GM10266 (cell line): ENCODE results near the gene MASP1.

Experiments used
- DNase-seq: peaks from one replicate; pipeline ENCODE4 v3.0.0; 2012; ENCODE audit errors: extremely low spot score
- CTCF ChIP-seq: IDR thresholded peaks from 2 replicates; pipeline ENCODE4 v1.5.1; 2012; ENCODE audit warnings: mild to moderate bottlenecking, low read depth; ENCODE audit not compliant: control insufficient read depth, insufficient read depth; ENCODE audit errors: missing control alignments

The MASP1 gene

GRCh38 chr3:187295316-187296034 lies 3.9 kb upstream of the MASP1 start:
- TF ChIP-seq CTCF: no peak
- no peak for DNase-seq

GRCh38 chr3:187293516-187294430 lies 2.2 kb upstream of the MASP1 start:
- no peak for TF ChIP-seq CTCF
- DNase-seq: no peak

- TF ChIP-seq CTCF: no peak
- DNase-seq: no peak
Measured at GRCh38 chr3:187292631-187293515, 1.3 kb upstream of the MASP1 start.

DNA sequence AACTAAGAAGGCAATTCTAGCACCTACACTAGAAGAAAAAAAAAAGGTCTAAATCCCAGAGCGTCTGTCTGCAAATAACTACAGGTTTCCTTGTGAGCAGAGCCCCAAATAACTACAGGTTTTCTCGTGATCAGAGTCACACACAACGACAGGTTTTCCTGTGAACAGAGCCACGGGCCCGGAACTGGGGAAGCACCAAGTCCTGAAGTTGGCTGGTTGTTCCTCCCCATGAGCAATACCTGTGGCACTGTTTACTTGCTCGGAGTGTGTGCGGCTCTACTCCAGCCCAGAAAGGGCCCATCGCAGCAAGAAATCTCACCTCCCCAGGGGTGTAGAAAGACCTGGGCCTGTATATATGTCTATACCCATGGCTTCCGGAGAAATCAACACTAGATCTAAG lies 644 bp upstream of the MASP1 start:
- no peak for DNase-seq
- no peak for TF ChIP-seq CTCF

- DNase-seq: no peak
- no peak for TF ChIP-seq CTCF
Measured at GRCh38 chr3:187291001-187291511, 481 bp downstream of the MASP1 start.

DNA sequence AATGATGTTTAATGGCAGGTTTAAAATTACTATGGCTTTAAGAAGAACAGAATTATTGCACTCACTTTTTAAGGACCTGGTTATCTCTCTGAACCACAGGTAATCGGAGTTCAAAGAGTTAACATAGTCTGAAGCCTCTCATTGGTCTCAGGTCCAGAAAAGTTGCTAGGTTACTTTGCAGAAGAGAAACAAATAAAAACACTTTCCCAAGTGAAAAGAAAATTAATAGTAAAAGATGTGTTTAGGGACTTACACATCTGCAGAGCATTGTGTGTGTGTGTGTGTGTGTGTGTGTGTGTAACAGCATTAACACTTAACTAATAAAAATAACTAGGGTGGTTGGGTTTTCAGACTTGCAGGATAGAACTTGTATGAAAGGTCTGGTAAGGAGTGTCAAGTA lies 1.0 kb downstream of the MASP1 start:
- TF ChIP-seq CTCF: no peak
- no peak for DNase-seq
